NK-92 (cell line): Measurements from ENCODE around the gene LAMB4.

ENCODE experiments used
- DNase-seq: peaks from one replicate; lab custom pipeline; 2025; ENCODE audit not compliant: unreplicated experiment; lab: John Stamatoyannopoulos, UW

Gene LAMB4

DNA sequence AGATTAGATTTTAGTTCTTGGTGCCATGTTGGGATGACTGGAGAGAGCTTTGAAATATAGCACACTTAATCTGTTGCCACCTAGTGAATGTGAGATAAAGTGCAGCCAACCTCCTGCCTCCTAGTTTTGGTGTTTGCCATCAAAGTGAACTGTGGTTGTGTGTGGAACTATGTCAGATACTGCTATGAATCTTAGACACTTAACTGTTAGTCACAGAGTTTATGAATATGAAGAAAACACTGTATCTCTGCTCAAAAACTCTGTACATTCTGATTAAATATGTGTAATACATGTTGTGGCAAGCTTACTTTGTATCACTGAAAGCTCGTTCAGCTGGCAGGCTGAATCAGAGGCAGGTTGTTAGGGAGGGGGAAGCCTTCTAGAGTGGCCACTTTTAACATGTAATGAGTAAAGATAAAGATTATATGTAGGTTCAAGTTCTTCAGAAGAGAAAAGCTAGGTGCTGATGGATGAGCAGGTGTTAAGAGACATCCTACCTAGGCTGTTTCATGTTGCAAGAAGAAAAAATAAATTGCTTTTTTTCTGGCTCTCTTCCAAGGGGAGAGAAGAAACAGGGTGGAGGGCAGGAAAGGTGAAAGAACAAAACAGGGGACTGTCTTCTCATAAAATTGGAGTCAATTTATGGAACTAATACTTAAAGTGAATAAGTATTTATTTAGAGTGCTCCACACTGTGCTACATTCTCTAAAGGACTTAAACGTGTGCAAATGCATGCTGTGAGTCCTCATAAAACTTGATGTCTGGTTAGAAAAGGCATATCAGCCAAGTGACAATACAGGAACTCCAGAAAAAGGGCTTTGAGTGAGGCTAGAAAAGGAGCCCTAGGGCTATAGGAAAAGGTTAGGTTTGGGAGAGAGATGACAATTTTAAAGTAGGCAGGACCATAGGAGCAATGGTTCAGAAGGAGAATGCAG, 113.1 kb downstream of the LAMB4 start:
- DNase-seq: no peak

- no peak for DNase-seq
Observed at GRCh38 chr7:108015740-108016139, 114.4 kb downstream of the LAMB4 start.

DNA sequence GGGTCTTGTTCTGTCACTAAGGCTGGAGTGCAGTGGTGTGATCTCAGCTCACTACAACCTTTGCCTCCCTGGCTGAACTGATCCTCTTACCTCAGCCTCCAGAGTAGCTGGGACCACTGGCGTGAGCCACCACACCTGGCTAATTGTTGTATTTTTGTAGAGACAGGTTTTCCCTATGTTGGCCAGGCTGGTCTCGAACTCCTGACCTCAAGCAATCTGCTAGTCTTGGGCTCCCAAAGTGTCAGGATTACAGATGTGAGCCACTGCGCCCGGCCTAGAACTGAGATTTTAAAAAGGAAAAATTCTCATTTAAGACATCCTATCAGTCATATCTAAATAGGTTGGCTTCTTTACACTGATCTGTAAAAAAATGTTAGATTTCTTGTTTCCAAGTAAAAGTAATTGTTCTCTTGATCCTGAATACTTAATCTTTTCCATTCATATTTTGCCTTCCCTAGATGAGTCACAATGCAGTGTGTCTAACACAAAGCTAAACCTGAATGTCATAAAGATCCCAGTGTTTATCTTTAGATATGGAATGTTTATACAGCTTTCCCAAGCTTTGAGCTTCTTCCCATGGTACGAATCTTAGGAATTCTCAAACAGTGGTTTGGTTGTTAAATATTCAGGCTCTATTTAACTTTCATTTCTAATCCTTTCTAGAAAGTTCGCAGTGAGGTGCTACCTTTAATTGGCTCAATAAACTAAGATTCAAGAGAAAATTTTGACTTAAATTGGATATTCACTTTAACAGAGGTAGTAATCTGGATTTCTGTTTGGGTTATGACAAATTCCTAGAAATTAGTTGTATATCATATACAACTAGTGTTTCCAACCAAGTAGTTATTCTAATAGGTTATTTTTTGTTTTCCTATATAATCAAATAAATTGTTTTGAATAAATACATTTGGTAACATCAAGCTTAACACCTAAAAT, 115.1 kb downstream of the LAMB4 start:
- DNase-seq: no peak

DNA sequence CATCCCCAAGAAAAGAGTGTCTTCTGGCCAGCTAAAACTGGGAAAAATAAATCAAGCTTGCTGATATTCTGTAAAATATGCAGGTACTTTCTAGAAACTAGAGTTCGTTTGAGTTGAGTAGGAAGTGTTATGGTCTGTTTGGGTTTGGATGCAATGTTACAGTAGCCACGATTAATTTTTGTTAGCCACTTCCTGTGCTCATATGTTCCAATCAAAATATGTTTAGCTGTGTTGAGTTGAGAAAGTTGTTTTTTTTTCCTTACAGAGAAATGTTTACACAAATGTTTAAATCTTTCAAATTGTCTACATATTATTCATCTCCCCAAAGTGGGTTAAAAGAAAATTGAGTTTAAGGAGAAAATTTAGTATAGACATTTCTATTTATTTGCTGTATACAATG, 115.9 kb downstream of the LAMB4 start:
- no peak for DNase-seq

- no peak for DNase-seq
Observed at GRCh38 chr7:108012499-108013430, 117.4 kb downstream of the LAMB4 start.

GRCh38 chr7:108010377-108010776, 119.8 kb downstream of the LAMB4 start:
- no peak for DNase-seq

GRCh38 chr7:108009873-108010272, 120.3 kb downstream of the LAMB4 start:
- DNase-seq: no peak

DNA sequence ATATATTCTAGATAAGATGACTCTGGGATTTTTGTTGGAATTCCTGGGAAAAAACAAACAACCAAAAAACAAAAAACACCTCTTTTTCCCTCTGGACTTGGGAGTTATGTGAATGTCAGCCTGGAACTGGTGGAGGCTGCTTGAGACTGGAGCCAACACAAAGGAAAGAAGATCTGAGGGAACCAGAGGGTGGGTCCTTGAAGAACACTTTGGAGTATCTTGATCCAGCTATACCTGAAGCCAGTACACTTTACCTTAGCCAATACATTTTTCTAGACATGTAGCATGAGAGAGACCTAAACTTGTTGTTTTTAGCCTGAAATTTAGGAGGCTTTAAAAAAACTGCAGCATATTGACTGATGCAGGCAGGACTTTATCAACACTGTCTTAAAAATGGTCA, 121.3 kb downstream of the LAMB4 start:
- DNase-seq: no peak

DNA sequence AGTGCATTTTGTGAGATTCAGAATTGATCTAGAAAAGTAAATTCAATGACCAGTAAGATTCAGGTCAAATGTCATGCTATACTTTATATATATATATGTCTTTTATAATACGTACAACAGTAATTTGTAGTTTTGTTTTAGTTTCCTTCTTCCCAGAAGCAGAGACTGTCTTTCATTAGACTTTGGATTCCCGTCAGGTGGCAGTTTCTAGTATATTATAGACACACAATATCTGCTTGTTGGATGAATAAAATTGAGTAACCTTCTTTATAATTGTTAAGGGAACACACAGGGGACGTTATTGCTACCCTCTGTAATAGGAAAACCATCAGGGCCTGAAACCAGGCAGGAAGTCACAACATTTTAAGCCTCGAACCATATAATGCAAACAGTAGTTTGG, 121.9 kb downstream of the LAMB4 start:
- DNase-seq: no peak

DNA sequence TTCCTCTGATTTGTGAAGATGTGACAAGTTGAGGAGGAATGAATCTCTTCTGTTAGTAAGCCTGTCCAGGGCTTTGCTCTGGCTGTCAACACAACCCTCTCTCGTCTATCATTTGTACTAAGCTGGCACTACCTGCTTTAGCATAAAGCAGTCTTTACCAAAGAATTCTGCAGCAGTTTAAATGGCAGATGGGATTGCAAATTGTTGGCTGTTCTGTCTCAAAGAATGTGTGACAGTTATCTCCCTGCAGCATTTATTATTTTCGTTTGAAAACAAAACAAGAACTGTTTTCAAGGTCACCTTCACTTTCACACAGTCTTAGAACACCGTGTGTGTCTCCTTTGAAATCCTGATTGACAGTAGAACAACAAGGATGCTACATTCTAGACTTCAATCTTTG, 122.4 kb downstream of the LAMB4 start:
- DNase-seq: no peak

DNA sequence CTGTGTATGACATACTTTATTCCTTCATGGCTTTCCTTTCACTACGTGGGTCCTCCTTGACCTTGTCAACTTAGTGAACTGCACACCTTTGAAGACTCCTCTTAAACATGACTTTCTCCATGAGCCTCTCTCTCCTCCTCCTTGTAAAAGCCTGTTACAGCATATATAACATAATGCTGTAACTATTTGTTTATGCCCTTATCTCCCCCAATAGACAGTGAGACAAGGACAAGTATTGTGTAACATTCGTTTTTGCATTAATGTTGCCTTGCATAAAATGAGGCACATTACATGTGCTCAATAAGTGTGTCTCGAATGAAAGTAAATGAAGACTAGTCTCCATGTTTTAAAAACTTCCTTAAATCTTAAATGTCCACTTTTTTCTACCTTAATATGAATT, 122.9 kb downstream of the LAMB4 start:
- no peak for DNase-seq

DNA sequence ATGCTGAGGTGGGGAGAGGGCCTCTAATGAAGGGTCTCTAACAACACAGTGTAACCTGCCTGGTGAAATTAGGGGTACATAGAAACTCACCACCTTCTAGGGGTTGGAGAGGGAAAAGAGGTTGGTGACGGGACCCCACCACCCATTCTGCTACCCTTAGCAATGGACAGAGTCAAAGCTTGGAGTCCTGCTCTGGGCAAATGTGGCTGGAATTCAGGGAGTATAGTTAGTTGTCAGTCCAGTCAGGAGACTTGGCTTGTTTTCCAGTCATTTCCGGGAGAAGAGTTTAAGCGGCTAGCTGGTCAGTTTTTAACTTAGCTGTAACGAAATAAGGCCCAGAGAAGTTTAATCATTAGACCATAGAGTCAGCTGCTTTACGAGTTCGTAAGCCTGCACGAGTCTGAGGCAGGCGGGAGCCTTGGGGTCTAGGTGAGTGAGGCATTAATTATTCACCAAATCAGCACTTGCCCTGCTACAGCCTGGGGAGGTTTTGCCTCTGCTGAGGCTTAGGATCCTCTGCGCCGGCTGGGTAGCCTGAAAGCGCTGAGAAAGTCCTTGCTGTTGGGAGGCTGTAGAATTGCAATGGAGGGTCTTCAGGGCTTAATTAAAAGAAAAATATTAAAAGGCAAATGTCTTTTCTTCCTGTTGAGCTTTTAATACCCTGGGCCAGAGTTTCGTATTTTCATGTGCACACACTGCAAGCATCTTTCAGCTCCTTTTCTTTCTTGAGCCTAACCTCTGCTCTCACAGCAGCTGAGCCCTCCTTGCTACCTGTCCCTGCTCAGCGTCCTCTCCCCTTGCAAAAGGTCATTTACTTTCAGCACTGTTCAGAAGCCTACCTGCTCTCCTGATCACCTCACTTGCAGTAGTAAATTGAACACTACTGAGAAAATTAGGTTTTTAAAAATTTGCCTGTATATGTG, 125.7 kb downstream of the LAMB4 start:
- DNase-seq: no peak

- DNase-seq: no peak
Observed at GRCh38 chr7:108003599-108003935, 126.6 kb downstream of the LAMB4 start.

DNA sequence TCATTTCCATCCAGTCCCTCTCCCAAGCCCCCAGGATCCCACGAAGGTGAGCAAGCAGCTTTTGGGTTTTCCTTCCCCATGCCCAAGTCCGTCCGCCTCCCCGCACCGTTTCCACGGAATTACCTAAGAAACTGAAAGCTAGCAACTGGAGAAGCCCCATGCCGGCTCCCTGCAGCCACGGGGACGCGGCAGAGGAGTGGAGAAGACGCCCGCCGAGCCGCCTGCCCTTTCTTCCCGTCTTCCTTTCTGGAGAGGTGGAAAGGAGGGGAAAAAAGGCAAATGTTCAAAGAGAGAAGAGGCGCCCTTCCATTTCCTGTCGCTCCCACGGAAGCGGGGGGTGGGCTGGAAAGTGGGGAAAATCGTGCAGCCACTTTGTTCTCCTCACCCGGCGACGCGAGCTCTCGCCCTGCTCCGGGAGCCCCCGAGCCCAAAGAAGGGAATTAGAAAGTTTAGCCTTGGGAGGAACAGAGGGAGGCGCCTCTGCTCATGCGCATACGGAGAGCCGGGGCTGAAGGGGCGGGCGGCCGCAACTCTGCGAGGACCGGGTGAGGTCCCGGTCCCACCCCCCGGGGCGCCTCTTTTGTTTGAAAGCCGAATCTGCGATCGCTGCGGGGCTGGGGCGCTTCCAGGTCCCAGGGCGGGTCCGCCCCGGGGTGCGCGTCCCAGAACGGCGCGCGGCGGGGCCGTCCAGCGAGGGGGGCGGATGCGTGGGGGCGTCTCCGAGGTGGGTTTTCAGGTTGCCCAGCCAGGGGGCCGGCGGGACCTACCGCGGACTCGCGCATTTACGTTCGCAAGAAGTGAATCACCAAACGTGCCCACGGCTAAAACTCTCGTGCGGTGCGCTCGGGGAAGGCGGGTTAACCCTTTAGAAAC, 127.2 kb downstream of the LAMB4 start, which contains the start of gene LAMB1:
Gene LAMB1 (minus strand): TSS at position 436 of the 873 bp plus-strand sequence. CDS start 276 bp downstream, at position 160.
- DNase-seq: no peak

- no peak for DNase-seq
Observed at GRCh38 chr7:108001764-108002725, 128.1 kb downstream of the LAMB4 start.

DNA sequence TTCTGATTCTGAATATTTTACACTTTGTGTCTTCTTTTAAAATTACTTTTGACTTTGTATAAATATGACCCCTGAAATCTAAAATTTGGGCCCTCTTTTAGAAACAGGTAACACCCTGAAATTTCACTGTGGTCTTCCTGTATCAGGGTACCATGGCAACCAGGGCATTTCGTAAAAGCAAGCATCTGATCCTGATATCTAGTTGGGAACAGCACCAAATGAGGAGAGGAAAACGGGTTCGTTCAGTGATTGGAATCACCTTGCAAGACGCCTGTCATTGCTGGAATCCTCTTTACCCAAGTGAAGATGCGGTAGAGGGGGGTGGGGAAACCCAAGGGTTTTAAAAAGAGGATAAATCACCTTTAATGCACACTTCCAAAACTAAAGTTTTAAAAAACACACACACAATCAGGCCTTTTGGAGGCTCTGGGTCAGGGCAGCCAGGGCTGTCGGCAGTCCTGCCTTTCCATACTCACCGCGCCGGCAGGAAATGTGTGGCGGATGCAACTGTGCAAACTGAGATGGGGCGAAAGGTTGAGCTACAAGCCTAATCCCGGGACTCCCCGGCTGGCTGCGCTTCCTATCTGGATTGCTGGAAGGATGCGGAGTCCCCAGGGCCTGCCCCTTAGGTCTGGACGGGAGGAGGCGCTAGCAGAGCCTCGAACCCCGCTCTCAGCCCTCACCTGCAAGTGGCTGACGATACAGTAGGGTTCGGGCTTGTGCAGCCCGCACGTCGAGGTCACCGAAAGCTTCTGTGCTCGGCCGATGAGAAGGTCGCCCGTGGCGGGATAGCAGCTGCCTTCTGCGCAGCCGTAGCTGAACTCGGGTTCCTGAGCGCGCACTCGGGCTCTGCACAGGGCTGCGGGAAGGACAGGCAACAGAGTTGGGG, 129.0 kb downstream of the LAMB4 start:
- no peak for DNase-seq
